ENCODE results near the gene FAM110A.
"Not testable (repeated sequence)": the region's sequence is repeated elsewhere in the genome, so short reads cannot be mapped to it uniquely, and the experiment has no call there.

The FAM110A gene

DNA sequence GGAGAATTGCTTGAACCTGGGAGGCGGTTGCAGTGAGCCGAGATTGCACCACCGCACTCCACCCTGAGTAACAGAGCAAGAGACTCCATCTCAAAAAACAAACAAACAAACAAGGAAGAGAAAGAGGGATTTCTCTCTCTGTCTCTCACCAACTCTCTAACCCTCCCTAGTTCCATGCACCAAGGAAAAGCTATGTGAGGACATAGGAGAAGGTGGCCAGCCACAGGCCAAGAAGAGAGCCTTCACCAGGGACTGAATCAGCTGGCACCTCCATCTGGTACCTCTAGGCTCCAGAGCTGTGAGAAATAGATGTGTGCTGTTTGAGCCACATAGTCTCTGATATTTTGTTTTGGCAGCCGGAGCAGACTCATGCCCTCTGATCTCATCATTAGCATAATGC is 9.0 kb upstream of the FAM110A start:
- no peak for DNase-seq

DNA sequence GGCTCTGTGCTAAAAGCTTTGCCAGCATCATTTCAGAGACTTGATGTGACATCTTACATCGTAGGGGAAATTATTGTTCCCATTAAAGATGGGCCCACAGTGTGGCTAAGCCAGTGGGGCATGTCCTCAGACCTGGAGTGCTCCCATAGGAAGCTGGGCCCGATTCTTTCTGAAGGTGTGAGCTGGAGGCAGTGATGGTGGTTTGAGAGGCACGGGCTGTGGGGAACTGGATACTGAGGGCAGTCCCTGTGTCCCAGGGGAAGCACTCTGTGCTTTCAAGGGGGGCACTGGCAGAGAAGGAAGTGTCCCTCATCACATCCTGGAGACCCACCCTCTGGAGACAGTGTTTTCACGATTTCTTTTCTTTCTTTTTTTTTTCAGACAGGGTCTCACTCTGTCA is 8.6 kb upstream of the FAM110A start:
- DNase-seq: no peak

DNA sequence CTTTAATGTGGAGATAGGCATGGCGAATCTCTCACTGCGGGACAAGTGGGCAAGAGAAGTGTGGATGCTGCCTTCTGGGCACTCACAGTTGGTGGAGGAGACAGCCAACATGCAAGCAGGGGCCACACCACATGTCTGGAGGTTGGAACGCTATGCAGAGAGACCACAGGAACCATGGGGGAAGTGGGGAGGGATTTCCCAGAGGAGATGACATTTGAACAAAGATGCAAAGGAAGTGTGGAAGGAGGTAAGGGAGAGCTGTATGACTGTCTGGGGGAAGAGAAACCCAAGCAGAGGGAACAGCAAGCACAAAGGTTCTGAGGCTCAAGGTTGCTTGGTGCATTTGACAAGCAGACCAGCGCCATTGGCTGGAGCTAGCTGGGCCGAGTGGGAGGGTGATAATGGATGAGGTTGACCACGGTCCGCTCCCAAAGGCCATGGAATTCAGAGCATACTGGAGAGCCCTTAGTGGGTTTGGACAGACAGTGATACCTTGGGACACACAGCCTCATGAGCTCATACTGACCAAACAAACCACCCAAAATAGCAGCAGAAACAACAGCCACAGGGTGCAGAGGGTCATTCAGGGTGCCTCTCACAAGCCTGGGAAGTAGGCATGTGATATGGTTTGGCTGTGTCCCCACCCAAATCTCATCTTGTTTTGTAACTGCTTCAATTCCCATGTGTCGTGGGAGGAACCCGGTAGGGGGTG is 7.6 kb upstream of the FAM110A start:
- peak; percentile 28 to 68 (median 60) for DNase-seq

DNA sequence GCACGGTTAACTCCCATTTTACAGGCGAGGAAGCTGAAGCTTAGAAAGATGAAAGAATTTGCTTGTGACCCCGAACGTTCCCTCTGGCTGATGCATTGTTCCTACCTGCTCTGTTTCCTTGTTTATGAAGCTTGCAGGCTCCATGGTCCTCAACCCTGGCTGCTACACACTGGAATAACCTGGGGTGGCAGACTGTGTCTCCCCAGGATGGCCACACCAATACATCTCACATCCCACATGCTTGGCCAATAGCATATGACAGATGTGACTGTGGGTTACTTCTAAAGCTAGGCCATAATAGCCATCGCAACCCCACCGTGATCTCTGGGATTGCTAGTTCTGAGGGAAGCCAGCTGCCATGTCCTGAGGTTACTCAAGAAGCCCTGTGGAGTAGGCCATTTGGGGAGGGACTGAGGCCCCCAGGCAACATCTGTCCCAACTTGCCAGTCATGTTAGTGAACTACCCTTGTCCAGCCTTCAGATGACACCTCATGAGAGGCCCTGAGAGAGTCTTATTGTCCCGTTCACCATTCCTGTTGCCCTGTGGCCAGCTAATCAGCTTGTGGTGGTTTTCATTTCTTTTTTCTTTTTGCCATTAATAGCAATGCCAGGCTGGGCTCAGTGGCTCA is 6.7 kb upstream of the FAM110A start:
- DNase-seq: peak in 1 of 4 experiments; percentile 3

DNA sequence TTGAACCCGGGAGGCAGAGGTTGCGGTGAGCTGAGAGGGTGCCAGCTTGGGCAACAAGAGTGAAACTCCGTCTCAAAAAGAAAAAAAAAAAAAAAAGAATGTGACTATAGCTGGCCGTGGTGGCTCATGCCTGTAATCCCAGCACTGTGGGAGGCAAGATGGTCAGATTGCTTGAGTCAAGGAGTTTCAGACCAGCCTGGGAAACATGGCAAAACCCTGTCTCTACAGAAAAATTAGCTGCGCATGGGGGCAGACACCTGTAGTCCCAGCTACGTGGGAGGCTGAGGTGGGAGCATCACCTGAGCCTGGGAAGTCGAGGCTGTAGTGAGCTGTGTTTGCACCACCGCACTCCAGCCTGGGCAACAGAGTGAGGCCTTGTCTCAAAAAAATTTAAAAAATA is 5.5 kb upstream of the FAM110A start:
- DNase-seq: not testable (repeated sequence)

DNA sequence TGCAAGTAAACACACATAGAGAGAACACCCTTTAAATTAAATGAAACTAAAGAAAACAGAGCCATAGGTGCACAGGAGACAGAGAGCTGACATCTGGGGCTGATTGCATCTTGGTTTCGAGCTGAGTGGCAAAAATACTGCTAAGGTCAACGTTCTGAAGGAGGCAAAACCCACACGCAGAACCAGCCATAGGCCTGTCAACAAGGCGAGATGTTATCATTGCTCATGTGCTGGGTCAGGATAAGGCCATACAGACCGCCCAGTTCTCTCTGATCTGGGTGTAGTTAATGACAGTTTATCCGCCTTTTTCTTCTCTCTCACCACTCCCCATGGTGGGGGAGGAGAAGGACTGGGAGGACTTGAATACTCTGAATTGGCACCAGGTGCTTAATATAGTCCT is 4.5 kb upstream of the FAM110A start:
- peak; percentile 36 to 63 (median 50) for DNase-seq

DNA sequence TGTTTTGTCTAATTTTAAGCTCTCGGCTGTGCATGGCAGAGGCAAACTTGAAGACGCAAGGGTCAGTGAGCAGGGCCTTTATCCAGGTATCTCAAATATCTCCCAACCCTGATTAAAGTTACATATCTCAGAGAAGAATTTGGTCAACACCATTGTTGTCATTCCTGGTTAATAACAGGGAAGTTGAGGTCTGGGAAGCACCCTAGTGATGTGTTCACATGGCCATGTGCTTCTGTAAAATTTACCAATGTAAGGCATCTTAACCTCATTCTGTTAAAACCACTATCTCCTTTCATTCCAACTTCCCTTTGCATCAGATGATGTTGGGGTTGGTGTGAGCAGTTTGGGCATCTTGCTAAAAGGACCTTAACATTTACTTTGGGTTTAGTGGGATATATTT is 4.0 kb upstream of the FAM110A start:
- peak; percentile 84 to 94 (median 90) for DNase-seq

DNA sequence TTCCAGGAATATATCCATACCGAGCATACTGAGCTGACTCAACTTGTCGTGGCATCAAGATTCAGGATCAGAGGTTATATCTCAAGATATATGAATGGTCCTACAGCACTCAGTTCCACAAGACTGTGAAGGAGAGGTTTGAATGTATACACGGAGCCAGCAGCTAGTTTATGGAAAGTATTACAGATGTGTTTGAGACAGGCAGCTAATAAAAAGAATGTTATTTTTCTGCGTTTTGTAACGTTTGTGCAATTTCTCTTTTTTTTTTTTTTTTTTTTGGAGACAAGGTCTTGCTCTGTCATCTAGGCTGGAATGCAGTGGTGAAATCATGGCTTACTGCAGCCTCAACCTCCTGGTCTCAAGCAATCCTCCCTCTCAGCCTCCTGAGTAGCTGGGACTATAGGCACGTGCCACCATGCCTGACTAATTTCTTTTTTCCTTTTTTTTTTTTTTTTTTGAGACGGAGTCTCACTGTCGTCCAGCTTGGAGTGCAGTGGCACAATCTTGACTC is 3.4 kb upstream of the FAM110A start:
- DNase-seq: peak in 3 of 4 experiments; percentile 38 to 79 (median 76)

DNA sequence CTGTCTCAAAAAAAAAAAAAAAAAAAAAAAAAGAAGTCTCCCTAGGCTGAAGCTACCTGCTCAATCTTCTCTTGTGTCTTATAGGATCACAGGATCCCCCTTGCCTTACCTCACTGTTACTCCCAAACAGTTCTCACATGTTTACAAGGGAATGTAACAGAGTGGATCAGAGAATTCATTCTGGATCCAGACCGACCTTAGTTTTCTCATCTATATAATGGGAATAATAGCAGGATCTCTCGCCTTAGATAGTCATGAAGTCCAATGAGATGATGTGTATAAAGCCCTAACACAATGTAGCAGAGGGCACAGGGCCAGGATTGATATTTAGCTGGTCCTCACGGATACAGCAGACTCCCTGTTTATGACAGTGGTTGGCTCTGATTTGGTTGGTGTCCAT is 2.3 kb upstream of the FAM110A start:
- peak in 1 of 4 experiments; percentile 1 for DNase-seq

DNA sequence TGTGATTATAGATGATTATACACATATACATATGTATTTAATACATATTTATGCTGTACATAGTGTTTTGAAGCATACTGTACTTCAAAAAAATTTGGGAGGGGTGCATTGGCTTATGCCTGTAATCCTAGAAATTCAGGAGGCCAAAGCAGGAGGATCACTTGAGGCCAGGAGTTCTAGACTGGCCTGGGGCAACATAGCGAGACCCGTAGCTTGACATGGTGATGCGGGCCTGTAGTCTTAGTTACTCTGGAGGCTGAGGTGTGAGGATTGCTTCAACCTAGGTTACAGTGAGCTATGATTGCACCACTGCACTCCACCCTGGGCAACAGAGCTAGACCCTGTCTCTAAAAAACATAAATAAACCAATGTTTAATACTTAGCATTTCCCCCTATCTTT is 1.6 kb upstream of the FAM110A start:
- peak in 1 of 4 experiments; percentile 1 for DNase-seq

DNA sequence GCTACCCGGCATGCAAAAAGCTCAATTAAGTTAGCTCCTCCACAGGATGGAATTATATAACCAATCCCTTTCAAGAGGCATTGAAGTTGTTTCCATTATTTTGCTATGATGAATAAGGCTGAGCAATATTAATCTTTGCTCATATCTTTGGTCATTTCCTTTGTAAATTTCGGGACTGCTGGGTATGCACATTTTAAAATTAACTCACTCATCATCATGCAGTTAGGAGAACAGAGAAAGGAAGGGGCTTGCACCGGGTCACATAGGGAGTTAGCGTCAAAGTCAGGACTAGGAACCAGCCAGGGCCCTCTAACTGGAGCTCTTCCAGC is 430 bp upstream of the FAM110A start:
- DNase-seq: no peak

DNA sequence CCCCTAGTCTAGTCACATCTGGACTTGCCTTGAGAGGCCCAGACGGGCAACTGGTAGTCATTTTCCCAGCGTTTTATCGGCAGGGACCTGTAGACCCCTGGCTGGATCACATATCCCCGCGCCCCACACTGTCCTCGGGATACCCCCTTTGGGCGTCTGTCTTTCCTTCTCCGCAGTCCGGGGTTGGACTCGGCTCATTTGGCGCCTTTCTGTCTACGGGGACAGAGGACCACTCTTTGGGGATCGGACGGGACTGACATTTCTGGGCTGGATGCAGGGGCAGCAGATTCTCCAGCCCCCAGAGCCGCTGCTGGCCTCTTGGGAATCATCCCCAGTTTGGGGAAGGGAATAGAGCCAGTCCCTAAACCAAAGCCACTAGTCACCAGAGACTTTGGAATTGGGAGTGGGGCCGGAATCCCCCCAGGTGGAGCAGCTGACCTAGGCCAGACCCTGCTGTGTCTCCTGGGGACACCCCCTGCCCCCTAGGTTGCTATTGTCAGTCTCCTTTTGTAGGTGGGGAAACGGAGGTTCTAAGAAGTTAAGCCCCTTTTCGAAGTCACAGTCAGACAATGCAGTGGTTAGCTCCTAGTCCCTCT is 734 bp downstream of the FAM110A start:
- peak in 2 of 4 experiments; percentile 37 to 39 for DNase-seq

DNA sequence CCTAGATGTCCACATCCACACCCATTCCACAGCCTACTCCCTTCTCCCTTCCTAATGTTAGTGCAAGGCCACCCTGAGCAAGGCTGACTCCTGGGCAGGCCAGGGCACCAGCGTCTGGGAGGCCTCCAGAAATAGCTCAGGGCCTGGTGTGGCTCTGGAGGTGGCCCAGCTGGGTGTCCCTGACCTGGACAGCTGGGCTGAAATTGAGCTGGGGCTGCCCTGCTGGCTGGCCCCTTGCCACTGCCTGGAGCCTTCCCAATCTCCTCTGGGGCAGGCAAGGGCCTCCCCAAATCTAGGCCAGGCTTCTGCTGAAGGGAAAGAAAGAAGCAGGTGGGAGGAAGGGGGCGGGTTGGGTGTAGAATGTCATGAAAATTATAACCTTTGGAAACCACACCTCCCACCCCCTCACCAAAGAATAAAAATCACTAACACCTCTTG is 2.1 kb downstream of the FAM110A start:
- peak in 1 of 4 experiments; percentile 20 for DNase-seq

DNA sequence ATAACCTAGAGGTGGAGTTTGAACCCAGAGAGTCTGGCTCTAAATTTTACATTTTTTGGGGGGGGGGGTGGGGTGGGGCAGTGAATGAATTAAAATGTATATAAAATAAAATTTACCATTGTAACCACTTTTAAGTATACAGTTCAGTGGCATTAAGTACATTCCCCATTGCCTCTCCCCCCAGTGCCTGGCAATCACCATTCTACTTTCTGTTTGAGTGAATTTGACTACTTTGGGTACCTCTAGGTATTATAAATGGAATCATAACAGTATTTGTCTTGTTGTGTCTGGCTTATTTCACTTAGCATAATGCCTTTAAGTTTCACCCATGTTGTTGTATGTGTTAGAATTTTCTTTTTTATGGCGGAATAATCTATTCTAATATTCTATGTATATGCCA is 2.7 kb downstream of the FAM110A start:
- DNase-seq: no peak

DNA sequence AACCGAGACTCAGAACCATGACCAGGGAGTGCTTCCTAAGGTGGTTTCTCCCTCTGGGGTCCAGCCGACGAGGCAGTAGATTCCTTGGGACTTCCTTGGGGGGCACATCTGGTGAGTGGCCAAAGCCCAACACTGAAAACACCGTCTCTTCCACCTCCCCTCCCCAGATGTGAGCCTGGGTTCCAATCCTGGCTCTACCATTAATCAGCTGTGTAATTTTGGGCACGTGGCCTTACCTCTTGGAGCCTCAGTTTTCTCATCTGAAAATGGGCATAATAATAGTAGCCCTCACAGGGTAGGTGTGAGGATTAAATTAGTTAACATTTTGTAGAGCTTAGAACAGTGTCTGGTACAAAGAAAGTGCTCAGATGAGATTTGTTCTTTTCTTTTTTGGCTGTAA is 5.5 kb downstream of the FAM110A start:
- no peak for DNase-seq

DNA sequence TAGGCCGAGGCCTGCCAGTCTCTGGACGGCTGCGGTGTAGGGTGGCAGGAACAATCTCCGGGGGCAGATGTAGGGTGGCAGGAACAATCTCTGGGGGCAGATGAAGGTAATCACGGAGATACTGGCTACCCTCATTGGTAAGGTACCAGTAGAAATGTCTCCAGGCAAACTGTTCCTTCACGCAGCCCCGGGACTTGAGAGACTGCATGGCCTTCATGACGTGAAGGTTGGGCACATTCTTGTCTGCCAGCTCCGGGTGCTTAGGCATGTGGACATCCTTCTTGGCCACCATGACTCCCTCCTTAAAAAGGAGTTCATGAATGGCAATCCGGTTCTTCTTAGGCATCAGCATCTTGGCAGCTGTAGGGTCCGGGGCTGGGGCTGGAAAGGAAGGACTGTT is 6.1 kb downstream of the FAM110A start:
- no peak for DNase-seq

DNA sequence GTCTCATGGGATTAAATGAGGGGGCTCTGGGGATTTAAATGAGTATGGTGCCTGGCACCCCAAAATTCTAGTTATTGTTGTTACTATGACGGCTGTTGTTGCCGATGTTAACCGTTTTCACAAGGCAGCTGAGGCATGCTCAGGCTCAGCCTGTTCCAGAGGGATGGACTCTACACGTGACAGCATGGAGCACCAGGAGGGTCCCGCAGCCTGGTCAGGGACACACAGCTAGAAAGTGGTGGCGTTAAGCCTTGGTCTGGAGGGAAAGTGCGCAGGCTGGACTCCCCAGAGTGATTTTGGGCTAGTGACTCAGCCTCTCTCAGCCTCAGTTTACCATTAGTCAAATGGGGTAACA is 7.0 kb downstream of the FAM110A start:
- DNase-seq: no peak

DNA sequence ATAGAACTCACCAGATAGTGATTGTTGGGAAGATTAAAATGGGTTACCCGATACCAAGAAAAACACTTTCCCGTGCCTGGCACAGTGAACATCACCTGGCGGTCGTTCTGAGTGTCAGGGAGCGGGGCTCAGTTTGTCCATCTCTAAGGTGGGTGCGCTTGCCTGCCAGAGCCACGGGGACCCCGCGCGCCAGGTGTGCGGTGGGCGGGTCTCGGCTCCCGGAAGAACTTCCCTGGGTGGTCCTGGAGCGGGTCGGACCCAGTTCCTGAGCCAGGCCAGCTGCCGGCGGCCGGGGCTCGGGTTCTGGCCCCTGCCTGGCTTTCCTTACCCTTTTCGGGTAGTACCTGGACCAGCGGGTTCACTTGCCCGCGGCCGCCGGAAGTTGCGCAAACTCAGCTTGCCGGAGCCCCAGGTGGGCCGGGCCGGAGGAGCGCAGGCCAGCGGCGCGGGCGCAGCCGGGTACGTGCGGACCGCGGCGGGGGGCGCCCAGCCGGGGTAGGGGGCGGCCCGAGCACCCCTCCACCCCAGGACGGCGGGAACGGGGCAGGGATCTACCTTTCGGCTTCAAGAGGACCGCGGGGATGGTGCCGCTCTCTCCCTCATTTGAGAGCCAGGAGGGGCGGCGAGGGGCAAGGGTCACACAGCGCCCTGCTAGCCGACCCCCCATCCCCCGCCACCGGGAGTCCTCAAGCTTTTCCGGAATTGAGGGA is 7.5 kb downstream of the FAM110A start:
- DNase-seq: no peak

DNA sequence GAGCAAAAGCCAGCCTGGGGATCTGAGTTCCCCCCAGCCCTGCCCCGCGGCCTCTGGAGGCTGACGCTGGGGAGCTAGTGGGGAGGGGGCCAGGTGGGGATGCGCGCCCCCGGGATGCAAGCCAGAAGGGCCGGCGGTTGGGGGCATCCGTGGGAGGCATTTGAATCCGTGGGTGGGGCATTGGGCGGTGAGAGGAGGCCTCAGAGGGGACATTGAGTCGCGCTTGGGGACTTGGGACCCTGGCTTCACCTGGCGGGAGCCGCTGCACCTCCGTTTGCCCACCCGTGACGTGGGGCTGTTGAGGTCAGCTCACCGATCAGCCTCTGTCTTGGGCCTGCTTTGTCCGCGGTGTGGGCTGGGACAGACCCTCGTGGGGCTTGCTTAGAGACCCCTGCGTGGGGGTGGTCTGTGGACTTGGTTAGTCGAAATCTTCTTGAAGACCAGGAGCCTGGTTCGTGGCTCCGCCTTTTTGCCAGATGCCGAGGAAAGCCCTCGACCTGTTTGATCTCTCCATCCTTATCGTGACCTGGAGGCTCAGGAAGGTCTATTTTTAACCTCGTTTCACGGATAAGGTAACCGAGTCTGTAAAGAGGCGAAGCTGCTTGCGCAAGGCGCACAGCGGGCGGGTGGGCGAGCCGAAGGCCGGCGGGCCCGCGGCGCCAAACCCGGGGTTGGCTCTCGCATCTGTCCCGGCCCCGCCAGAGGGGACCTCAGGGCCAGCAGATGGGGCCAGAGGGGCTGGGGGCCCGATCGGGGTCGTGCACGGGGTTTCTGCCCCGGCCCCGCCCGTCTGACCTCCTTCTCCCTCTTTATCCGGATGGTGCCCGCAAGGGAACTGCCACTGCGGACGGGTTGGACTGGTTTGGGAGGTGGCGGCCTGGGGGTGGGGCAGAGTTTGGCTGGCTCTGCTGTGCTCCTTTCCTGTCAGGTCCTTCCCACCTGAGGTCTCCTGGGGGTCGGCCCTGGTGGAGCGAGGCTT is 8.3 kb downstream of the FAM110A start:
- peak in 1 of 4 experiments; percentile 36 for DNase-seq

DNA sequence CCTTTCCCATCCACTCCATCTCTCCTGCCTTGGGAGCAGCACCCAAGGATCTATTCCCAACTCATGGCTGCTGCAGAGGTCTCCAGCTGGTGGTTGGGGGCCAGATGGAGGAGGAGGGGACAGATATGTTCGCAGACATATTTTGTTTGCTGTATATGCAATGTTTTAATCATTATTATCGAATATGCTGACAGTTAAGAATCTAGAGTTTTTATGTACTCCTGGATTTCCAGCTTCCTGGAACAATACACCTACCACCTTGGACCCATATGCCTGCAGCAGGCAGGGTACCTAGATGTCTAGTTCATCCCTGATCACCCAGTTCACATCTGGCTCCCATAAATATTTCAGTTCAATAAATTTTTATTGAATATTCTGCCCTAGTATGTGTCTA is 9.0 kb downstream of the FAM110A start:
- no peak for DNase-seq

DNA sequence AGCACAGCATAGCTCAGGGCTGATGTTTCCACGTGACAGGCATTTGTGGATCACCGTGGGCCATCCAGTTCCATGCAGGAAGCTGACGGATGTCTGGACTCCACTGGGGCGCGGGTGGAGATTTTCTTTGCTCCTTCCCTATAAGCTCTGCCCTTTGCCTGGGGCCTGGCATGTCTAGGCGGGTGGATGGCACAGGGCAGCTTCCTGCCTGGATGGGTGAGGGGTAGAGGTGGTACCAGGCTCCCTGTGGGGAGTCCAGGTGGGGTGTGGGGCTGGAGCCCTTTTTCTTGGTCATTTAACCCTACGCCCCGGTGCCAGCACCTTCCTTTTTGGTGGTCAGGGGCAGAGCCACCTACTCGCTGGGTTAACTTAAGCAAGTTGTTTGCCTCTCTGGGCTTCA is 10.4 kb downstream of the FAM110A start:
- peak in 1 of 4 experiments; percentile 15 for DNase-seq

All from suppressor macrophage (primary cell).